ENCODE data around the gene TRIO.

TRIO gene

DNA sequence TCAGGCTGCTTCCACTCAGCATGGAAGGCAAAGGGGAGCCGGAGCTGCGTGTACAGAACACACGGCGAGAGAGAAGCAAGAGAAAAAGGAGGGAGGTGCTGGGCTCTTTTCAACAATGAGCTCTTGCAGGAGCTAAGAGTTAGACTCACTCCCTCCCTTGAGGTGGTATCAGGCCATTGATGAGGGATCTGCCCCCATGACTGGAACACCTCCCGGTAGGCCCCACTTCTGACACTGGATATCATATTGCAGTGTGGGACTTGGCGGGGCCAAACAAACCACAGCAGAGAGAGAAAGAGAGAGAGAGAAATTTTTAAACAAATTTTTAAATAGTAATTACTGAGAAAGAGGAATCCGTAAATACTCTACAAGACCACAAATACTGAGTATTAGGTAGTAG is 182.2 kb downstream of the TRIO start:
- no peak for DNase-seq (ENCODE audit: low read depth in 2 of 2)

DNA sequence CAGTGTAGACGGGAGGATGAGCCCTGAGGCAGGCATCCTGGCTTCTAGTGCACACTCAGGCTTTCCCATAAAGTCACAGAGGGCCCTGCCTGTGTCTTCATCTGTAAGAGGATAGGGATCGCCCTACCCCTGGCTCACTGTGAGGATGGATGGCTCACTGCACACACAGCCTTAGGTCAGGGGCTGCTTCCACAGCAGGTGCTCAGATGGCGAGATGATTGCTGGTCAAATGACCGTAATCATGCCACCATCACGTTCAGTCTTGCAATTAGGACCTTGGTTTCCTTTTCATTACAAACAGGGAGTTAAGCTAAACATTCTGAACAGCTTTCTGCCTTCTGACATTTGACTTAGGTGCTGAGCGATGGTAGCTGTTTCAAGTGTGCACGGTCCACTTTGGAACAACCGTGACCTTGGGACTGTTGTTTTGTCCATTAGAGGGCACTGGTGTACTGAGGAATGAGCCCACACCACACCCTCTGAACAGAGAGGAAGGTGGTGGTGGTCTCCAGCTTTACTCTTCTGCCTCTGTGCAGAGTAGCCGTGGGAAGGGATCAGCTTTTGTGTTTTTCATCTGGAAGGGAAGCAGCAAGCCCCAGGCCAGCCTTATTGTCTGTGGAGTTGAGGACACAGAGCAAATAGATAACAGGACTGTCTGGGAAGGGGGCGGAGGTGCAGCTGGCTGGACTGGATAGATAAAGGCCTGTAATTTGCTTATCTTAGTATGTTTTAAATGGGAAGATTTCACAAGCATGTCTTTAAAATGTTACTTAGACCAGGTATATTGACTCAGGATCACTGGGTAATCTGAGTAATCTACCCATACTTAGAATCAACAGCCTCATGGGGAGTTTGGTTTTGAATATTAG is 183.1 kb downstream of the TRIO start:
- DNase-seq (ENCODE audit: low read depth in 2 of 2) = no peak

DNA sequence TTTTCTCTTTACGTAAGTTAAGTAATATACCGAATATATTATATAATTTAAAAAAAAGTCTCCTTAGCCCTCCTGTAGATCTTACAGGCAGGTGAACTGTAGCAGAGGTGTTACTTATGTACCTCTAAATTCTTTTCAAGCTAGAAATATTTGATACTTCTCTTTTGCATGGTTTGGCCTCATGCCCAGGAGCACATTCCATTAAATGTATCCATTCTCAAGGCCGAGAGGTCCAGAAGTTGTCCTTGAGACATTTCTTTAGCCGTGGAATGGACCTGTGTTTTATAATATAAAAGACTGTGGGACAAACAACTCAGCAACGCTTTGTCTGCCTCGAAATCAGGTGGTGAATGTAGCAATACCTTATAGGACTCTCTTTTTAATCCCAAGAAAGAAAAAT is 184.5 kb downstream of the TRIO start:
- no peak for DNase-seq (ENCODE audit: low read depth in 2 of 2)

DNA sequence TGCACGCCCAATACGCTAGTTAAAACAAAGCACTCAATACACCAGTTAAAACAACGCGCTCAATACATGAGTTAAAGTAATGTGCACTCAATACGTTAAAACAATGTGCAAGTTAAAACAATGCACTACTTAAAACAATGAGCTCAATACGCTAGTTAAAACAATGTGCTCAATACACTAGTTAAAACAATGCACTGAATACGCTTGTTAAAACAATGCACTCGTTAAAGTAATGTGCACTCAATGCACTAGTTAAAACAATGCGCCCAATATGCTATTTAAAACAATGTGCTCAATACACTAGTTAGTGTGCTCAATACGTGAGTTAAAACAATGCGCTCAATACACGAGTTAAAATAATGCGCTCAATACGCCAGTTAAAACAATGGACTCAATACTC is 185.0 kb downstream of the TRIO start:
- no peak for DNase-seq (ENCODE audit: low read depth in 2 of 2)

DNA sequence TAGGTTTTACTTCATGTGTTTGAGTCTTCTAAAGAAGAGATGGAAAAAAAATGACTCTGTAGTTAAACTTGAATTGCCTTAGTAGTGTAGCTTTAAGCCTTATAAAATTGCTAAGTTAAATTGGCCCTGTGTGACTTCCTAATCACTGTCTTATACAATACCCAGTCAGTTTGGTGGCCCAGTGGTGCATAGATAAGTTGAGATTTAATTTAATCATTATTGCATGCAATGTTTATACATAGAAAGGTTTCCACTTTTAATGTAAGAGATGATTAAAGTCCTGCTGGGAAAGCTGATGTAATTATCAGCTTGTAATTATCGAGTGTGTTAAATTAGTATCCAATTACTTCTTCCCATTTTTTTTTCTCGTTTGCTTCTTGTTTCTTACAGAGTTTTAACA is 187.1 kb downstream of the TRIO start:
- no peak for DNase-seq (ENCODE audit: low read depth in 2 of 2)

DNA sequence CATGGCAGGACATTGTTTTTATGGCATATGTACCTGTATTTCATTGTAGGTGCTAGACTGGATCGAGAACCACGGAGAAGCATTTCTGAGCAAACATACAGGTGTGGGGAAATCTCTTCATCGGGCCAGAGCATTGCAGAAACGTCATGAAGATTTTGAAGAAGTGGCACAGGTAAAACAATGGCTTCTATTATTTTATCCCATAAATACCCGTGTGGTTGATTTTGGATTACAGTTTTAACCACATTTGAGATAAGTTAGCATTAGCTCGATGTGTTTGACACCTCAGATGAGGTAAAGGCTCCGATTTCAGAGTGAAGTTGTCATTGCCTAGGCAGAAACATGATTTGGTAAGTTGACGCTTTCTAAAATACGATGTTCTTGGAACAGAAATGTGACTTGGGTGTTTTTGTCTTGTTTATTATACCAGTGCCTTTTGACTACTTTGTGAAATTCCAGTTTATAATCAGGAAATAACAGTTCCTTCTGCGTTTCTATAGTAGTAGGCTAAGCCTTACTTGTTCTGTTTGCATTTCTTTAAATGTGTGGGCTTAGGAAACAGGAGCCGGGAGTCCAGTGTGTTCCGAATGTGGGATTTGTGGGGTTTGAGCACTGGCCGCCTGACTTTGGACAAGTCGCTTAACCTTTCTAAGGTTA is 187.7 kb downstream of the TRIO start:
- DNase-seq (ENCODE audit: low read depth in 2 of 2) = no peak

DNA sequence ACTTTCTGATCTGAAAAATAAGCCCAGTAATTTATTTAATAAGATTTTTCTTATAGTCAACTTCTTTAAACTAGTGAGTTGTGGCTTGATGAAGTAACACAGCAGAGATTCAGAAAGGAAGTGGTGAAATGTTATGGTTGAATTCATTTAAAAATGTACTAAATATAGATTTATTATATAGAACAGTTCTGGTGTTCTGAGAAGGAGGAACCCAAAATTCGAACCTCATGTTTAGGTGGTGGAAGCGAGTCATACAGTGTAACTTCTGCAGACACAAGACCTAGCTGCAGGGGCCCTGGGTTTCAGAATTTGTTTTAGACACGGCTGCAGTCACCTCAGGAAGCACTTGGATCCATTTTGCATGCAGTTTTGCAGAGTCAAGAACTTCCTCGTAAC is 188.2 kb downstream of the TRIO start:
- no peak for DNase-seq (ENCODE audit: low read depth in 2 of 2)

DNA sequence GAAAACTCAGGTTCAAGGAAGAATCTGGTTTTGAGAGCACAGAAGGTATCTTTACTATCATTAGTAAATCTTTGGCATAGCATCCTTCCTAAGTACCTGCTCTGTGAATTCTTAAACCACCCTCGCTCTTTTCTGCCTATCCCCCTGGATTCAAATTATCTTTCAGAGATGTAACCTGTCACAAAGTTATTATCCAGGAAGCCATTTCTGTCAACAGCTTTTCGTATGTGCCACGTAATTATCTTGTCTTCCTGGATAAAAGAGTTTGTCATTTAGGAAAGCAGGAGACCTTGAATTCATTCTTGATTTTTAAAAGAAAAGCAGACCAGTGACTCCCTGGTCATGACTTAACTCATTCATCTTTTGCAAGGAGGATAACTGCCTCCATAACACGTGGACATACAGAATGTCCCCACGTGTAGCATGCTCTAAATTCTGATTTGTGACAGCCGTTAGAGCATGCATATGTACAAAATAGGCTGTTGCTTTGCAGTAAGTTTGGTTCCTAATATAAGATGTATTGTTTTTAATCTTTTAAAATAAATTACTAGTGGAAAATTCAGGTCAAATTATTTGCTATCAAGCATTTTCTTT is 189.0 kb downstream of the TRIO start:
- no peak for DNase-seq (ENCODE audit: low read depth in 2 of 2)

DNA sequence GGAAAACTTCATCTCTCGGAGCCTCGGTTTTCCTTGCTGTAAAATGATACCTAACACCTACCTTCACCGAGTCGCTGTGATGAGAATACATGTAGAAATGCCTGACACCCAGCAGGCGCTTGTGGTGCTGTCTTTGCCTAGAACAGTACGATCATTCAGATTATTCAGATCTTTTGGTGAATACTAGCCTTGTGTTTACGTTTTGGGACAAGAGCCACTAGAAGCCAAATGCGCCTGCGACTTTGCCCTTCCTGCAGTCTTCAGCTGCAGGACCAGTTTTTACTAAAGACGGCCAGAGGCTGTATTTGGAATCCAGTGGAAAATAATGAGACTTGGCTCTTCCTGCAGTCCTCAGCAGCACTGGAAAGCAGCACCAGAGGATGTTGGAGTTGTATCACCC is 189.6 kb downstream of the TRIO start:
- no peak for DNase-seq (ENCODE audit: low read depth in 2 of 2)

DNA sequence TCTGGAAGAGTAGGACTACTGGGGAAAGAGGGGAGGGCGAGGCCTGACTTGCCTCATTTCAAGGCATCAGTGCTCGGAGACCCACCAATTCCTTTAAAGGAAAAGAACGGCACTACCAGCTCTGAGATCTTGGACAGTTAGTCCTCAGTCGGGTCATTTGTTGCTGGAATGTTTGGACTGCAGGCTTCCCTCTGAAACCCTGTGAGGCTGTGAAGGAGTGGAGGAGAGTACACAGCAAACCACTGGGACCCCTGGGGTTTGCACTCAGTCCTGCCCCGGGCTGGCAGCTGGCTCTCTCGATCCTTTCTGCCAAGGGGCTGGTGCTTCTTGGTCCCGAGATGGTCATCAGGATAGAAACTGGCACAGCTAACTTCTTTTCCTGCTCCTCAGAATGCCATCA is 194.5 kb downstream of the TRIO start:
- no peak for DNase-seq (ENCODE audit: low read depth in 2 of 2)

DNA sequence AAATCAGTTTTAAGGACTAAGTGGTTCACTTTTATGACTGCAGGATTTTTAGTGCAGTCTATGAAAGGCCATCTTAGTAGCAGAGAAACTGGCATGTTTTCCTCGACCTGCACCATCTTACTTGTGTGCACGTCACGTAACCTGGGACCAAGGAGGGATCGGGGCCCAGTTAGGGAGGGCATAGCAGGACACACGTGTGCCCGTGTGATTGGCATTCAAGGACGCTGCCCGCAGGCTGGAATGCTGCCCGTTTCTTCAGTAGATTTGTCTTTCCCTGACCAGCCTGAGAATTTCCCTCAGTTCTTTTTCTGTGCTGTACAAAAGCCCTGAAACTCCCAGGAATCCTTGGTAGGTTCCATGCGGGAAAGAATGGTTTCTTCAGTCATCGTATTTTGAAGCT is 196.3 kb downstream of the TRIO start:
- no peak for DNase-seq (ENCODE audit: low read depth in 2 of 2)

DNA sequence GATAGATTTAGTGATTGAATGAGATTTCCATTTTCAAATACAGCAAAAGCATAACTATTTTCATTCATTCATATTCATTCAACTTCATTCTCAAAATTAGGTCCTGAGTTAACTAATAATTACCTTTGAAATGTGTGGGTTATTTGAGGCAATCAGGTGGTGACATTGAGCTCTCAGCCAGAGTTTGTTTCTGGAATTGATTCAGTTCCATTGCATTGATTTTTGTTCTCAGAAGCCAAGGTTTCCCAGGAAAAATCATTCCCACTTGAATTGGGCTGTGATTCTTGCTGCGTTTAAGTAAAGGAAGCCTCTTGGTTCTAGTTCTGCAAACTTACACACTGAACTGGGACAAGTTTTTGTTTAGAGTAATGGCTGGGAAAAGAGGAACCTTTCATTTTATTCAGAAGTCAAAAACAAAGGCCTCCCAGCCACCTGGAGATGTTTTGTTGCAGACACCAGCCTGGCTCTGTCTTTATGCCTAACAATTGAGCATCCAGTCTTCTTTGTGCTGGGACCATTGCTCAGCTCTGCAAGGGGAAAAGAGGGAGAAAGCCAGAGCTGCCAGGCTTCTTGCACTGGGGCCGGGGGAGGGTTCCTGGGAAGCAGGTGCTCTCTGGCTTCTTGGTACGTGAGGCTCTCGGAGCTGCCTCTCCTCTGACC is 198.6 kb downstream of the TRIO start:
- DNase-seq (ENCODE audit: low read depth in 2 of 2) = no peak

DNA sequence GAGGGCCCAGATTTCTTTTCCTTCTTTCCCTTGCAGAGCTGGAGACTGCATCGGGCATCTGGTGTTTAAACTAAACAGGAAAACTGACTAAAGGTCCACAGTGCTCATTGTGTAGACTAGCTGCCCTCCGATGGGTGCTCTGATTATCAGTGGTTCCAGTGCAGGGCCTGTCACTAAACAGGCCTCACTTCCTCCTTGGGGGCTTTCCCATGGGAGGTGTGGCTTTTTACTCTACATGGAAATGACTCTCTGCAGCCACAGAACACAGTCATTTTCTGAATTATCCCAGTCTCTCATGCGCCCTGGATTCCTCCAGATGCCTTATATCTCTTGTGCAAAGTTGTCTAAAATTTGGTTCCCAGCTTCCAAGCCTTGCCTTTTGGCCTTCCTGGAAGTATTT is 199.2 kb downstream of the TRIO start:
- DNase-seq (ENCODE audit: low read depth in 2 of 2) = no peak

DNA sequence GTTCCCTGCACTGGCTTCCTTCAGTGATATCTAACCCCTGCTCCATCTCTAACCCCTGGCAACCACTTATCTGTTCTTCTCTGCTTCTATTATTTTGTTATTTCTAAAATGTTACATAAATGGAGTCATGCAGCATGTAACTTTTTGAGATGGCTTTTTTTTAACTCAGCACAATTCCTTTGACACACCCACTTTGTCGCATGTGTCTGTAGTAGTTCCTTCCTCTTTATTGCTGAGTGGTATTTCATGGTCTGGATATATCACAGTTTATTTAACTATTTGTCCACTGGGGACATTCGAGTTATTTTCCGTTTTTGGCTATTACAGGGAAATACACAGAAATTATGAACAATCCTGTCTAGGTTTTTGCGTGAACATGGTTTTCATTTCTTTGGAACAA is 200.2 kb downstream of the TRIO start:
- DNase-seq (ENCODE audit: low read depth in 2 of 2) = no peak

DNA sequence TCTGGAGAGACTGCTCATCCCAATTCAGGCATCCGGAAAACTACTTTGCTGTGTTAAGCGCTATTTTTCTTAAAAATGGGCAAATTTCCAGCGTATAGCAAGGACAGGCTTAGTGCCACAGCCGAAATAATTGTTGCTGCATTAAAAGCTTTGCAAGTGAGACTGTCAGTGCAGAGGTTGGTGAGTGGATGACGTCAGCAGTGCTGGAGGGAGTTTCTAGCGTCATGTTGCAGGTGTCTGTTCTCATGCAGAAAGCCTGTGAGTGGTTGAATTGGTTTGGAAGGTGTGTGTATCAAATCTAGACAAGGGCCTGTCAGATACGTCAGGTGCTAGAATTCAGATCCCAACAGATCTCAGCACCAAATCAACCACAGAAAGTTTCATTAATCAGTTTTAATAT is 204.4 kb downstream of the TRIO start:
- DNase-seq (ENCODE audit: low read depth in 2 of 2) = no peak

DNA sequence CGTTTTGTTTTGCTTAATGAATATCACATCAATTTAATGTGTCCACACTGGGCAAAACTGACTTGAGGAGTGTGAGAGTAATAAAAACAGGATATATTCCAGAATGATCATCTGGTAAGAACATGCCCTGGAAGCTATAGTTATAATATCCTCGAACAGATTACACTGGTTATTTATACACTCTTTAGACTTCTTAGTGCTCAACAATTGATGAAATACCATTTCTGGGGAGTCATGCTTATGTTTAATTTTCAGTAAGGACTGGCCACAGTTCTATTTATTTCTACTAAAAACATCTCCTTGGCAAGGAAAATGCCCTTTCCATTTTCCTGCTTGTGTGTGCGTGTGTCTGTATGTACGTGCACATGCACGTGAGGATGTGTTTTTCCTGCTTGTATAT is 205.0 kb downstream of the TRIO start:
- no peak for DNase-seq (ENCODE audit: low read depth in 2 of 2)

DNA sequence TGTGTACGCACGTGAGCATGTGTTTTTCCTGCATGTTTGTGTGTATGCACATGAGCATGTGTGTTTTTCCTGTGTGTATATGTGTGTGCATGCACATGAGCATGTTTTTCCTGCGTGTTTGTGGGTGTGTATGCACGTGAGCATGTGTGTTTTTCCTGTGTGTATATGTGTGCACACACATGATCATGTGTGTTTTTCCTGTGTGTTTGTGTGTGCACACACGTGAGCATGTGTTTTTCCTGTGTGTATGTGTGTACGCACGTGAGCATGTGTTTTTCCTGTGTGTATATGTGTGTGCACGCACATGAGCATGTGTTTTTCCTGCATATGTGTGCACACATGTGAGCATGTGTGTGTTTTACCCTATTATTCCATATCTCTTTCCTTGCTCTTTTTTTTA is 205.9 kb downstream of the TRIO start:
- DNase-seq (ENCODE audit: low read depth in 2 of 2) = no peak

DNA sequence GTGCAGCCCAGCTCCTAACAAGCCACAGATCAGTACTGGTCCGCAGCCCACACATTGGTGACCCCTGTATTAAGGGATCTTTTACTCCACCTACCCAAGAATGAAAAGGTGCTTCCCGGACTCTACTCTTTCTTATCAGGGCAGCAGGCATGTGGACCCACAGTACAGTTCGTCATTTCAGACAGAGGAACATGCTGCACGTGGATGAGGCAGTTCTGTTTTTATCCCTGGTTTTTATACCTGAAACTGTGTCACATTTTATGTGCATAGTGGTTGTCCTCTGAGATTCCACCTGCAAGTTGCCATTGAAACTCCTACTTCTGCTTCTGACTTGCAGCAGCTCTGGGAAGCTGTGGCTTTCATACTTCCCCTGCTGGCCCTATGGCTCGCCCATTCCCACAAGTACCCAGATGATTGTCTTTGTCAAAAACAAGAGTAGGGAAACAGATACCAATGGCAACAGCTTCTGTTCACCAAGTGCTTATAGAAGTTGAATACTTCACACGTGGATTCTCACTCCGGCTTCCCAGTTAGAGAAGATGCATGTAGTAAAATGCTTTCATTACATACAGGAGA is 208.0 kb downstream of the TRIO start:
- DNase-seq (ENCODE audit: low read depth in 2 of 2) = no peak

DNA sequence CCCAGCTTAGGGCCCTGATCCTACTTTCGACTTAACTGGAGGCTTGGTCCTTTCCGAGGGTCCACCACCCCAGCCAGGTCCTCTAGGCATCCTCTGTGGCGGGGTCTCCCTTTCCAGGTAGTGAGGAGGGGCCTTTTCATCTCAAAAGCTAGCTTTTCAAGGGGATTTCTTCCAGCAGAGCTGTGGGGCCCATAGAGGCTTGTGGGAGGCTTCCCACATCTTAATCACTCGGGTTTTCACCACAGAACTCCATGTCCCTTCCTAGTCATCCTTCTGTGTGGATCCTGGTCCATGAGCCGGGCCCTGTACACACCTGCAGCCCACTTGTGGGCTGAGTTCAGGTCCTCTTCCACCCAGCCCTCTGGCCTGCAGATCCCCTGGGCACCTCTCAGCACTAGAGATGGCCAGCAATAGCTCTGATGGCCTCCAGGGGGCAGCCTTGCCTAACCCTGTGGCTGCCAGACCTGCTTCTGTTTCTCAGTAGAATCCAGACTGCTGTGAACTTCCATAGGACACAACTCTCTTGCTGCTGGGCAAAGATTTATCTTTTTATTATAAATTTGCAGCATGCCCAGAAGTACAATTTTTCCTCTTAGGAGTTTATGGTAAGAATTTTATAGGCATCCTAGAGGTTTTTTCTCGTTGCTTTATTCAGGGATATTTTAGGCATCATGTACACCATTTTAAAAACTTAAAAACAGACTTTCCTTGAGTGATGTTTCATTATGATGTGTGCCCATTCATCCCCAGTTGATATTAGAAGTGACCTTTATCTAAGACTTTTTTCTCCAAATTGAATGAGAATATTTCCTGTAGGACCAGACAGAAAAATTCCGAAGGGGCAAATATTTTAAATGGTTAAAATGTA is 208.9 kb downstream of the TRIO start:
- peak; percentile 34 to 40 for DNase-seq (ENCODE audit: low read depth in 2 of 2)

DNA sequence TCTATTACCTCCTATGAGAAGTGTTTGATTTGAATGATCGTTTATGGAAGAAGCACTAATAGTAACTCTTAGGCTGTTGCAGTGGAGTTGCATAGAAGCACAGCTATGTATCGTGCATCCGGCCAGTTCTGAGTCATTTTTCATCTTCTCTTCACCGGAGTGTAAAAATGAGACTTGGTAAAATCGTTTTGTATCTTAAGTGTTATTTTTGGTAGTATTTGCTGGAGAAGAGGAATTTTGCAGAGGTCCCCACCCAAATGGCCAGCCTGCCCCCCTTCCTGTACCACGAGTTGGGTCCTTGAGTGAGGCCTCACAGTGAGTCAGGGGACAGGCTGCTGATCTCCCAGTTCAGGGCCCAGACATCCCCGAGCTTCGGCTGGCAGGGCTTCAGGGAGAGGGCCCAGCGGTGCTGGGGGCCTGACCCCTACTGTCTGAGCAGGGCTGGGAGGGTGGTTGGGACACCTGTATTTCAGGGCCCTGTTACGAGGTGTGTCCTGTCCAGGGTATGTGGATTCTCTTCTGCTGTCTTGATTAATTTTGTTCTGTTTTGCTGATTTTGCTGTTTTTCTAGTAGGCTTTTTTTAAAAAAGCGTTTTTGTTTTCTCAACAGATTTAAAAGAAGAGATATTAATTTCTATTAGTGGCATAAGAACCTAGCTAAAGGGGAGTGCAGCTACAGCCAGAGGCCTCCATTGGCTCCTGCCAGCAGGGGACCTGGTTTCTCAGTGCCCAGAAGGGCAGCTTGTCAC is 210.8 kb downstream of the TRIO start:
- DNase-seq (ENCODE audit: low read depth in 2 of 2) = no peak

DNA sequence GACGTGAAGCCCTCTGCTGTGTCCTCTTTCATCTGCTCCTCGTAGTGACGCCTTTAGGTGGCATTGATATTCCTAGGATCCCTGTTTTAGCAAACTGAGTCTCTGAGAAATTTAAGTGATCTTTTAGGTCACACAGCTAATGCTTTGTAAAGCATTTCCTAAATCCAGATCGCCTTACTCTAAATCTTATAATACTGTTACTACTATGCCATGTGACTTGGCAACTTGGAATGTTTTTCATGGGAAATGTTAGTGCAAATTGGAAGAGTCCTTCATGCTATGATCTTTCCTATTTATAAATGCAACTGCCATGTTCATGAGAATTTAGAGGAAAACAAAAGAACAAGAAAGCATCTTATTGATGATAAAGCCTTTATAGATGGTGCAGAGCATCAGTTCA is 212.2 kb downstream of the TRIO start:
- no peak for DNase-seq (ENCODE audit: low read depth in 2 of 2)

Measured in stimulated activated CD4-positive, alpha-beta T cell treated with anti-CD3 and anti-CD28 coated beads, Interleukin-1b, Interleukin-23, amount 100 ng/mL, for 4 hours (primary cell).